ENCODE results near the gene SULT1C2.
"Not testable (repeated sequence)": the region's sequence is repeated elsewhere in the genome, so short reads cannot be mapped to it uniquely, and the experiment has no call there.

The SULT1C2 gene

GRCh38 chr2:108288534-108289106, at the start of gene SULT1C2:
Gene SULT1C2 (plus strand): TSS chr2:108288895. CDS start chr2:108293668, 4,773 bp downstream.
- DNase-seq = no peak

GRCh38 chr2:108239786-108240185, 48.9 kb upstream of the SULT1C2 start, which contains the start of gene SULT1C3:
Gene SULT1C3 (plus strand): TSS chr2:108239968. CDS start chr2:108247195, 7,227 bp downstream.
- no peak for DNase-seq

GRCh38 chr2:108240966-108241365, 47.7 kb upstream of the SULT1C2 start:
- DNase-seq = no peak

GRCh38 chr2:108243566-108243965, 45.1 kb upstream of the SULT1C2 start:
- no peak for DNase-seq

GRCh38 chr2:108244667-108245414, 43.9 kb upstream of the SULT1C2 start:
- no peak for DNase-seq

GRCh38 chr2:108253106-108253505, 35.6 kb upstream of the SULT1C2 start:
- no peak for DNase-seq

GRCh38 chr2:108257757-108258331, 30.9 kb upstream of the SULT1C2 start:
- DNase-seq = no peak

GRCh38 chr2:108260773-108261172, 27.9 kb upstream of the SULT1C2 start:
- no peak for DNase-seq

- no peak for DNase-seq
Measured at GRCh38 chr2:108262036-108262435, 26.7 kb upstream of the SULT1C2 start.

- DNase-seq = no peak
Measured at GRCh38 chr2:108263401-108263800, 25.3 kb upstream of the SULT1C2 start.

- no peak for DNase-seq
Measured at GRCh38 chr2:108266218-108266617, 22.5 kb upstream of the SULT1C2 start.

- no peak for DNase-seq
Measured at GRCh38 chr2:108267101-108267500, 21.6 kb upstream of the SULT1C2 start.

GRCh38 chr2:108268001-108268400, 20.7 kb upstream of the SULT1C2 start:
- DNase-seq = no peak

- DNase-seq = no peak
Measured at GRCh38 chr2:108270346-108270745, 18.3 kb upstream of the SULT1C2 start.

- DNase-seq = no peak
Measured at GRCh38 chr2:108270768-108271506, 17.8 kb upstream of the SULT1C2 start.

GRCh38 chr2:108271691-108272253, 16.9 kb upstream of the SULT1C2 start:
- no peak for DNase-seq

- DNase-seq = no peak
Measured at GRCh38 chr2:108278631-108279030, 10.1 kb upstream of the SULT1C2 start.

- no peak for DNase-seq
Measured at GRCh38 chr2:108279468-108279867, 9.2 kb upstream of the SULT1C2 start.

- DNase-seq = no peak
Measured at GRCh38 chr2:108280466-108280865, 8.2 kb upstream of the SULT1C2 start.

- DNase-seq = not testable (repeated sequence)
Measured at GRCh38 chr2:108284566-108284965, 4.1 kb upstream of the SULT1C2 start.

- no peak for DNase-seq
Measured at GRCh38 chr2:108285616-108286015, 3.1 kb upstream of the SULT1C2 start.

GRCh38 chr2:108287169-108287568, 1.5 kb upstream of the SULT1C2 start:
- no peak for DNase-seq

- no peak for DNase-seq
Measured at GRCh38 chr2:108293850-108294249, 5.2 kb downstream of the SULT1C2 start.
